Liver (tissue), 9 donors: ENCODE measurements around the gene NXN. TPM values are rescaled to one million over a fixed set of nuclear protein-coding genes. Genes with fewer than 3 reads are reported as not detected.

Source experiments
- DNase-seq: peaks from one replicate; pipeline ENCODE4 v3.0.0-alpha.2; 2017; ENCODE audit warnings: low spot score
- H3K27ac ChIP-seq, 2 donors: one replicate each; pipeline ENCODE4 v1.7.0; 2013; ENCODE audit warnings: inconsistent platforms in 2 of 2, low read length in 2 of 2, control low read depth in 1 of 2, low read depth in 1 of 2, mild to moderate bottlenecking in 1 of 2
- H3K27me3 ChIP-seq, 4 donors: one replicate each; pipeline versions ENCODE4 v1.6.1 to v1.7.0; 2013; ENCODE audit warnings: low read length in 3 of 4, inconsistent platforms in 1 of 4, mild to moderate bottlenecking in 1 of 4, moderate library complexity in 1 of 4; ENCODE audit not compliant: control insufficient read depth in 4 of 4, insufficient read depth in 4 of 4
- H3K36me3 ChIP-seq, 4 donors: one replicate each; pipeline versions ENCODE4 v1.6.1 to v1.7.0; 2013; ENCODE audit warnings: low read length in 3 of 4, mild to moderate bottlenecking in 3 of 4, low read depth in 1 of 4, moderate library complexity in 1 of 4; ENCODE audit not compliant: control insufficient read depth in 4 of 4, insufficient read depth in 3 of 4
- H3K4me1 ChIP-seq, 4 donors: one replicate each; pipeline versions ENCODE4 v1.6.1 to v1.7.0; 2013; ENCODE audit warnings: low read length in 3 of 4, mild to moderate bottlenecking in 3 of 4, moderate library complexity in 1 of 4; ENCODE audit not compliant: control insufficient read depth in 4 of 4, insufficient read depth in 4 of 4
- H3K4me3 ChIP-seq, 3 donors: one replicate each; pipeline versions ENCODE4 v1.6.1 to v1.7.0; 2013; ENCODE audit warnings: low read length in 3 of 3, control low read depth in 1 of 3, low read depth in 1 of 3, mild to moderate bottlenecking in 1 of 3
- H3K9ac ChIP-seq, 2 donors: one replicate each; pipeline ENCODE4 v1.7.0; 2013; ENCODE audit warnings: low read length in 2 of 2, mild to moderate bottlenecking in 2 of 2, moderate library complexity in 2 of 2, control low read depth in 1 of 2, low read depth in 1 of 2
- H3K9me3 ChIP-seq, 4 donors: one replicate each; pipeline versions ENCODE4 v1.6.1 to v1.7.0; 2013; ENCODE audit warnings: low read length in 3 of 4; ENCODE audit not compliant: control insufficient read depth in 4 of 4
- CTCF ChIP-seq: fragments of 150-350 bp; IDR thresholded peaks from 2 replicates; pipeline ENCODE4 v1.5.1; 2017; ENCODE audit warnings: improper control_type of control experiment, low read depth, low read length; ENCODE audit not compliant: missing input control
- FOXA1 ChIP-seq: IDR thresholded peaks from 2 replicates; pipeline ENCODE4 v1.6.1; 2016; ENCODE audit warnings: antibody characterized with exemption
- GABPA ChIP-seq, 2 donors: IDR thresholded peaks in 1 of 2; conservative IDR thresholded peaks in 1 of 2; 2 replicates each; pipeline ENCODE4 v1.6.1; 2016; ENCODE audit warnings: antibody characterized with exemption in 2 of 2, mild to moderate bottlenecking in 1 of 2, moderate library complexity in 1 of 2
- NR2F2 ChIP-seq: IDR thresholded peaks from 2 replicates; pipeline ENCODE4 v1.6.1; 2016; ENCODE audit warnings: antibody characterized with exemption
- RAD21 ChIP-seq, 2 donors: IDR thresholded peaks; 2 replicates each; pipeline ENCODE4 v1.6.1; 2016; ENCODE audit warnings: antibody characterized with exemption in 2 of 2, mild to moderate bottlenecking in 2 of 2
- REST ChIP-seq: IDR thresholded peaks from 2 replicates; pipeline ENCODE4 v1.6.1; 2016; ENCODE audit warnings: antibody characterized with exemption, mild to moderate bottlenecking
- RXRA ChIP-seq, 2 donors: IDR thresholded peaks; 2 replicates each; pipeline ENCODE4 v1.6.1; 2017 to 2018; ENCODE audit warnings: antibody characterized with exemption in 2 of 2, mild to moderate bottlenecking in 1 of 2
- SP1 ChIP-seq: IDR thresholded peaks from 2 replicates; pipeline ENCODE4 v1.6.1; 2018; ENCODE audit warnings: antibody characterized with exemption, mild to moderate bottlenecking
- YY1 ChIP-seq: IDR thresholded peaks from 2 replicates; pipeline ENCODE4 v1.6.1; 2016; ENCODE audit warnings: antibody characterized with exemption, mild to moderate bottlenecking
- ZBTB33 ChIP-seq: IDR thresholded peaks from 2 replicates; pipeline ENCODE4 v1.6.1; 2016; ENCODE audit warnings: antibody characterized with exemption
- WGBS: extraction: QIAGEN DNeasy Blood & Tissue Kit; methylation state at CpG from one replicate; pipeline ENCODE4 v1.1.7; 2013; 5-methylcytosine and 5-hydroxymethylcytosine counted together
- polyA plus RNA-seq, 2 donors: library from polyadenylated mRNA; stranded (reverse) in 1 of 2; unstranded in 1 of 2; fragments of 200-250 nt in 1 of 2; fragments of >200 nt in 1 of 2; fragmentation: Nextera tagmentation in 1 of 2; extraction: Ambion mirVana in 1 of 2; gene quantifications; one replicate each; pipeline versions ENCODE4 v1.2.1 to v1.2.3, GENCODE V29; 2013 to 2015
- total RNA-seq, 2 donors: library from RNA; depleted of rRNA; stranded (reverse); fragments of >200 nt; gene quantifications; one replicate each; pipeline ENCODE4 v1.2.3, GENCODE V29; 2014
- donor health status: healthy.
- donor health status: healthy.
- donor health status: healthy.
- donor health status: healthy.
- donor health status: healthy.

Gene NXN
- total and polyA plus RNA-seq, 4 donors, result 2.3 to 4.5 (median 3.3) TPM

- no peak overlapping the region for H3K4me3 ChIP-seq
- H3K27ac ChIP-seq, result no peak overlapping the region
- H3K4me1 ChIP-seq, result peaks cover 6 to 17% (median 11%) of the 10 kb centered on the region in 4 donors
- no peak for TF ChIP-seq SP1
- peak; percentile 3 for TF ChIP-seq YY1
- no peaks in the 10 kb centered on the region for H3K27me3 ChIP-seq
- no peak for DNase-seq
- WGBS, result 89% methylated on average over 13 of the region's 13 CpGs
- no peak overlapping the region for H3K9ac ChIP-seq
- peaks cover 0 to 12% (median 3%) of the 10 kb centered on the region in 4 donors for H3K36me3 ChIP-seq
- no peaks in the 10 kb centered on the region for H3K9me3 ChIP-seq
Observed at GRCh38 chr17:753418-753817, 226.2 kb downstream of the NXN start.

- peak overlapping the region; percentile 2 to 61 for H3K9ac ChIP-seq
- TF ChIP-seq CTCF (no peak), RAD21 (IDR thresholded peaks at IDR 0.05) (no peak), RXRA (IDR thresholded peaks at IDR 0.05) (no peak), REST (peak; percentile 25), SP1 (peak; percentile 28), YY1 (peak; percentile 39)
- peak overlapping the region; percentile 45 to 80 for H3K27ac ChIP-seq
- peak; percentile 52 for DNase-seq
- no peaks in the 10 kb centered on the region for H3K27me3 ChIP-seq
- H3K36me3 ChIP-seq, result peaks cover 0 to 13% (median 2%) of the 10 kb centered on the region in 4 donors
- WGBS, result 27% methylated on average over 43 of the region's 43 CpGs
- H3K4me3 ChIP-seq, result peak overlapping the region; percentile 56 to 80 (median 75)
- no peaks in the 10 kb centered on the region for H3K9me3 ChIP-seq
- peaks cover 6 to 17% (median 11%) of the 10 kb centered on the region in 4 donors for H3K4me1 ChIP-seq
Observed at GRCh38 chr17:752620-753219, 226.9 kb downstream of the NXN start.

GRCh38 chr17:752002-752619, 227.5 kb downstream of the NXN start, which contains the start of gene GEMIN4:
TSS of gene GEMIN4 (minus strand) at chr17:752264. CDS start at chr17:752142, 122 bp downstream.
- peak within 1 kb of the TSS; percentile 71 to 80 (median 75) for H3K4me3 ChIP-seq
- H3K4me1 ChIP-seq, result peaks cover 6 to 17% (median 11%) of the 10 kb centered on the region in 4 donors
- no peaks in the 10 kb centered on the region for H3K9me3 ChIP-seq
- peak within 1 kb of the TSS; percentile 45 to 80 for H3K27ac ChIP-seq
- peak within 1 kb of the TSS; percentile 34 to 61 for H3K9ac ChIP-seq
- under 1% methylated on average over 87 of the region's 87 CpGs for WGBS
- H3K36me3 ChIP-seq, result peaks cover 0 to 19% (median 3%) of the 10 kb centered on the region in 4 donors
- no peaks in the 10 kb centered on the region for H3K27me3 ChIP-seq
- DNase-seq, result peak; percentile 99
- TF ChIP-seq GABPA (IDR thresholded peaks at IDR 0.05 in 1 of 2, conservative IDR thresholded peaks at IDR 0.05 in 1 of 2) (no peak), RAD21 (IDR thresholded peaks at IDR 0.05) (peak; percentile 45 to 55), NR2F2 (no peak), CTCF (peak; percentile 87), ZBTB33 (no peak), FOXA1 (no peak), REST (no peak), SP1 (no peak)
